ENCODE results near the gene ESYT2. TPM values are rescaled to one million over a fixed set of nuclear protein-coding genes. Genes with fewer than 3 reads are reported as not detected.
A peak's percentile ranks its signal among the peaks of the same experiment; 100 is the strongest.
"Not testable (repeated sequence)": the region's sequence is repeated elsewhere in the genome, so short reads cannot be mapped to it uniquely, and the experiment has no call there.

ESYT2 gene
- total RNA-seq, 2 experiments from 2014 or later: 52.1 to 52.5 TPM

GRCh38 chr7:158840604-158841003 lies 11.3 kb upstream of the ESYT2 start:
- Mint-ChIP-seq H3K27ac (no peak overlapping the region), H3K4me1 (peaks cover 7% of the 10 kb centered on the region), H3K9me3 (no peaks in the 10 kb centered on the region), H3K4me3 (no peak overlapping the region), H3K36me3 (no peaks in the 10 kb centered on the region), H3K27me3 (no peaks in the 10 kb centered on the region)
- no peak for DNase-seq

GRCh38 chr7:158839177-158839576 lies 9.9 kb upstream of the ESYT2 start:
- H3K36me3 Mint-ChIP-seq, H3K4me1 Mint-ChIP-seq, H3K4me3 Mint-ChIP-seq, H3K9me3 Mint-ChIP-seq, DNase-seq, H3K27me3 Mint-ChIP-seq, H3K27ac Mint-ChIP-seq: not testable (repeated sequence)

DNA sequence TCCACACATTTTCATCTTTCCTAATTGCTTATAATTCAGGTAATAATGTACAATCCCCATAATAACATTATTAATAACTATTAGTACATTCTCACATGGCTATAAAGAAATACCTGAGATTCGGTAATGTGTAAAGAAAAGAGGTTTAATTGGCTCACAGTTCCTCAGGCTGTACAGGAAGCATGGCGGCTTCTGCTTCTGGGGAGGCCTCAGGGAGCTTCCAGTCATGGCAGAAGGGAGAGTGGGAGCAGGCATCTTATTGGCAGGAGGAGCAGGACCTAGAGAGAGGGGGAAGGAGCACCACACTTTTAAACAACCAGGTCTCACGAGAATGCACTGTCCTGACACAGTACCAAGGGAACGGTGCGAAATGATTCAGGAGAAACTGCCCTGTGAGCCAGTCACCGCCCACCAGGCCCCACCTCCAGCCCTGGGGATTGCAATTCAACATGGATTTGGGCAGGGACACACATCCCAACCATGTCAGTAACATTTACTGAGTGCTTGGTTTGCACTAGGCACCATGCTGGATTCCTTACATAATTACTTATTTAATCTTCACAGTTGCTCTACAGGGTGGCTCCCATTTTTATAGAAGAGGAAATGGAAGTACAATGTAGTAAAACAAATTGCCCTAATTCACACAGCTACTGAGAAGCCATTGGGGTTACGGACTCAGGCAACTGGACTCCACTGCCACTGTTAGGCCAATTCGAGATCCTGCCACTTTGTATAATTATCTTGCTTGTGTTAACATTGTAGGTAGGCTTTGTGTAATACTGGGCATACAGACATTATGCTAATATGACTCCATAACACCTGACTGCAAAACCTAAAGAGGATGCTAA lies 8.7 kb upstream of the ESYT2 start:
- H3K27me3 Mint-ChIP-seq: no peaks in the 10 kb centered on the region
- no peak overlapping the region for H3K27ac Mint-ChIP-seq
- H3K36me3 Mint-ChIP-seq: no peaks in the 10 kb centered on the region
- no peak for DNase-seq
- H3K4me3 Mint-ChIP-seq: no peak overlapping the region
- peaks cover 4% of the 10 kb centered on the region for H3K4me1 Mint-ChIP-seq
- no peaks in the 10 kb centered on the region for H3K9me3 Mint-ChIP-seq

GRCh38 chr7:158836692-158837091 lies 7.4 kb upstream of the ESYT2 start:
- H3K36me3 Mint-ChIP-seq: no peaks in the 10 kb centered on the region
- no peak overlapping the region for H3K4me3 Mint-ChIP-seq
- H3K27ac Mint-ChIP-seq: no peak overlapping the region

GRCh38 chr7:158834878-158835784 lies 5.8 kb upstream of the ESYT2 start:
- peaks cover 8% of the 10 kb centered on the region for H3K4me1 Mint-ChIP-seq
- H3K4me3 Mint-ChIP-seq: no peak overlapping the region
- H3K36me3 Mint-ChIP-seq: no peaks in the 10 kb centered on the region

More at GRCh38 chr7:158836692-158837091, 7.4 kb upstream of the ESYT2 start:
- no peak for DNase-seq
- Mint-ChIP-seq H3K27me3 (no peaks in the 10 kb centered on the region), H3K4me1 (no peaks in the 10 kb centered on the region), H3K9me3 (no peaks in the 10 kb centered on the region)

DNA sequence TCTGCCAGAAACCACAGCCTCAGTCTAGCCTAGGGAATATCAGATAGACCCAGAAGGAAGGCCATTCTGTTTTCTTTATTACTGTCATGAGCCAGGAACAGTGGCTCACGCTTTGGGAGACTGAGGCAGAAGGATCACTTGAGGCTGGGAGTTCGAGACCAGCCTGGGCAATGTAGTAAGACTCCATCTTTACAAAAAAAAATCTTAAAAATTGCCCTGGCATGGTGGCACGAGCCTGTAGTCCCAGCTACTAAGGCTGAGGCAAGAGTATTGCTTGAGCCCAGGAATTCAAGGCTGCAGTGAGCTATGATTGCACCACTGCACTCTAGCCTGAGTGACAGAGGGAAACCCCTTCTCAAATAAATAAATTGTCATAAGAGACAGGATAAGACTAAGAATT lies 3.7 kb upstream of the ESYT2 start:
- Mint-ChIP-seq H3K27ac (no peak overlapping the region), H3K27me3 (no peaks in the 10 kb centered on the region), H3K9me3 (no peaks in the 10 kb centered on the region), H3K36me3 (peaks cover under 1% of the 10 kb centered on the region), H3K4me3 (no peak overlapping the region), H3K4me1 (peaks cover 9% of the 10 kb centered on the region)
- no peak for DNase-seq

More at GRCh38 chr7:158834878-158835784, 5.8 kb upstream of the ESYT2 start:
- Mint-ChIP-seq H3K27ac (no peak overlapping the region), H3K9me3 (no peaks in the 10 kb centered on the region), H3K27me3 (no peaks in the 10 kb centered on the region)
- DNase-seq: no peak

- H3K9me3 Mint-ChIP-seq: no peaks in the 10 kb centered on the region
- no peak overlapping the region for H3K4me3 Mint-ChIP-seq
- H3K27ac Mint-ChIP-seq: no peak overlapping the region
These were observed 2.4 kb upstream of the ESYT2 start for GRCh38 chr7:158831738-158832091.

DNA sequence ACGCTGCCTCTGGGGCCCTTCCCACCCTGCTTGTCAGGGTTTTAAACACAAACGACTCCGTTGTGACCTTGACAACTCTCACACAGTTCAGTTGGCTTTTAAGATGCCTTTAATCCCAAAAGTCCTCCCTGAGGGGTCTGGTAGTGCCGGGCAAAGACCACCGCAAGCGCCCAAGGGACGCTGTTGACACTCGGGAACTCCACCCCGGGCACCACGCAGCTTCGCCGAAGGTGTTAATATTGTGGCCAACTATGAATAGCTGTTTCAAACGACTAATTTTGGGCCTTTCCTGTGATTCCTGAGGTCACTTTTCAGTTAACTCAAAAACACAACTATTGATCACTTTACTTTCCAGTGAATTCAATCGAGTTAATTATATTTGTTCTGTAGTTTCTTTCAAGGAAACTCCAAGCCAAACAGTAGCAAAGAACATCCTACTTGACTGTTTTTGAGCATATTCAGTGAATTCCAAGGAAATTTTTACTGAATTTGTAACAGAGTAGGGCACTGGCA lies 958 bp upstream of the ESYT2 start:
- DNase-seq: no peak
- peak overlapping the region; percentile 77 for H3K4me3 Mint-ChIP-seq
- H3K36me3 Mint-ChIP-seq: peaks cover 15% of the 10 kb centered on the region
- H3K4me1 Mint-ChIP-seq: peaks cover 23% of the 10 kb centered on the region
- no peaks in the 10 kb centered on the region for H3K27me3 Mint-ChIP-seq
- H3K9me3 Mint-ChIP-seq: no peaks in the 10 kb centered on the region
- peak overlapping the region; percentile 82 for H3K27ac Mint-ChIP-seq

More at GRCh38 chr7:158831738-158832091, 2.4 kb upstream of the ESYT2 start:
- no peaks in the 10 kb centered on the region for H3K27me3 Mint-ChIP-seq
- peaks cover 8% of the 10 kb centered on the region for H3K36me3 Mint-ChIP-seq
- DNase-seq: no peak
- H3K4me1 Mint-ChIP-seq: peaks cover 16% of the 10 kb centered on the region

DNA sequence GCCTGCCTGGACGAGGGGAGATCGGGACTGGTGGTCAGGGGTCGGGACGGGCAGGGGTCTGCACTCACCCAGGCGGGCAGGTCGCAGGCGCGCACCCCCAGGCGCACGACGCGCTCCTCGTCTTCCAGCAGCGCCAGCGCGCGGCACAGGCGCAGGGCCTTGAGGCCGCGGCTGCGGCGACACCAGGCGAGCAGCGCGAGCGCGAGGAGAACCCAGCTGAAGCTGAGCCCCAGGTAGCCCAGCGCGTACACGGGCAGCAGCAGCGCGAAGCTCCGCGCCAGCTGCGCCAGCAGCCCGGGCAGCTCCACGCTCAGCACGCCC lies 328 bp downstream of the ESYT2 start:
- no peaks in the 10 kb centered on the region for H3K9me3 Mint-ChIP-seq
- peak; percentile 83 for DNase-seq
- H3K27ac Mint-ChIP-seq: peak overlapping the region; percentile 81
- peak overlapping the region; percentile 97 for H3K4me3 Mint-ChIP-seq
- peaks cover 30% of the 10 kb centered on the region for H3K4me1 Mint-ChIP-seq
- no peaks in the 10 kb centered on the region for H3K27me3 Mint-ChIP-seq
- peaks cover 15% of the 10 kb centered on the region for H3K36me3 Mint-ChIP-seq

- no peaks in the 10 kb centered on the region for H3K9me3 Mint-ChIP-seq
These were observed 932 bp downstream of the ESYT2 start for GRCh38 chr7:158828133-158829020.

GRCh38 chr7:158827411-158828132 lies 1.7 kb downstream of the ESYT2 start:
- H3K9me3 Mint-ChIP-seq: no peaks in the 10 kb centered on the region
- peak overlapping the region; percentile 97 for H3K4me3 Mint-ChIP-seq
- H3K27me3 Mint-ChIP-seq: no peaks in the 10 kb centered on the region
- H3K4me1 Mint-ChIP-seq: peaks cover 37% of the 10 kb centered on the region
- H3K36me3 Mint-ChIP-seq: peaks cover 19% of the 10 kb centered on the region
- DNase-seq: no peak
- H3K27ac Mint-ChIP-seq: peak overlapping the region; percentile 93

More at GRCh38 chr7:158828133-158829020, 932 bp downstream of the ESYT2 start:
- Mint-ChIP-seq H3K36me3 (peaks cover 18% of the 10 kb centered on the region), H3K4me1 (peaks cover 35% of the 10 kb centered on the region), H3K27me3 (no peaks in the 10 kb centered on the region), H3K27ac (peak overlapping the region; percentile 93), H3K4me3 (peak overlapping the region; percentile 97)
- no peak for DNase-seq

DNA sequence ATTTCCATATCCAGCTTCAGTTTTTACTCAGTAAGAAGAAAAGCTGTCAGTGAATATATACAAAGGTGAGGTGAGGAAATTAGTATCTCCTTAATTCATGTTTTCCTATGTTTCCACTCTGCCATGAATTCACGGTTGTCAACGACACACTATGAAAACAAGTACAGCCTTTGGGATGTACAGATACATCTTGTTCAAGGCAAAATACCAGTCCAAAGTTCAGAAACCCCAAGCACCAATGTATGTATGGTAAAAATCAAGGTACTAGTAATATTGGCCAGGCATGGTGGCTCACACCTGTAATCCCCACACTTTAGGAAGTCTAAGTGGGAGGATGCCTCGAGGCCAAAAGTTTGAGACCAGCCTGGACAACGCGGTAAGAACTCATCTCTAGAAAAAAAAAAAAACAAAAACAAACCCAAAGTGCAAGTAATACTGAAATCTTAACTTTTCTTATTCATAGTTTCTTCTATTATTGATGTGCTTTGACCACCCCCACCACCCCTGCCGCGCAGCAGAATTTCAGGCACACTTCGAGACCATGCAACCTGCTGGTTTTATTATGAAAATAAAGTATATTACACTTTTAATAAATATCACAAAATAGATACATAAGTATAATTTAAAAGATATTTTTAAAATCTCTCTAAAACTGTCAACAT lies 3.5 kb downstream of the ESYT2 start:
- Mint-ChIP-seq H3K4me3 (no peak overlapping the region), H3K4me1 (peaks cover 49% of the 10 kb centered on the region)
- no peak for DNase-seq

DNA sequence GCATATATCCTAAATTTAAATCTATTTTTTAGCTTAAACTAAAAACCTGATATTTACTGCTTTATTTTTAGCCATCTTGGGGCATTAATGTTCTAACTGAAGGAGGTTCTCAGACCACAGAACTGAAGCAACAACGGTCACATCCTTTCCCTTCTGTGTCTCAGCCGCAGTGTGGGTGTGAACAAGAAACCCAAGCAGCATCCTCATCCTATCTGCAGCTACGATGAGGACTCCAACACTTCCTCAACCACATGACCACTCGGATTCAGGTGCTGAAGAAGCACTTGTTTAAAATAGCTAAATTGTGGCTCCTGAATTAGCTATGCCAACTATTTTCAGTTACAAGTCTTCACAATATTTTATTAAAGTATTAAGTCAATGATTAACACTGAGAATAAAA lies 5.3 kb downstream of the ESYT2 start:
- no peaks in the 10 kb centered on the region for H3K27me3 Mint-ChIP-seq
- peak; percentile 61 for DNase-seq
- peak overlapping the region; percentile 72 for H3K27ac Mint-ChIP-seq
- peaks cover 58% of the 10 kb centered on the region for H3K4me1 Mint-ChIP-seq
- H3K36me3 Mint-ChIP-seq: peaks cover 22% of the 10 kb centered on the region
- peak overlapping the region; percentile 37 for H3K4me3 Mint-ChIP-seq
- no peaks in the 10 kb centered on the region for H3K9me3 Mint-ChIP-seq

More for the DNA sequence above, 3.5 kb downstream of the ESYT2 start:
- no peaks in the 10 kb centered on the region for H3K27me3 Mint-ChIP-seq
- peaks cover 22% of the 10 kb centered on the region for H3K36me3 Mint-ChIP-seq
- H3K27ac Mint-ChIP-seq: peak overlapping the region; percentile 71
- H3K9me3 Mint-ChIP-seq: no peaks in the 10 kb centered on the region
